ENCODE measurements around the gene PGC.
A peak's percentile ranks its signal among the peaks of the same experiment; 100 is the strongest.

The PGC gene

GRCh38 chr6:41730531-41731436 lies 16.4 kb downstream of the PGC start:
- DNase-seq (ENCODE audit: low read depth), result no peak

DNA sequence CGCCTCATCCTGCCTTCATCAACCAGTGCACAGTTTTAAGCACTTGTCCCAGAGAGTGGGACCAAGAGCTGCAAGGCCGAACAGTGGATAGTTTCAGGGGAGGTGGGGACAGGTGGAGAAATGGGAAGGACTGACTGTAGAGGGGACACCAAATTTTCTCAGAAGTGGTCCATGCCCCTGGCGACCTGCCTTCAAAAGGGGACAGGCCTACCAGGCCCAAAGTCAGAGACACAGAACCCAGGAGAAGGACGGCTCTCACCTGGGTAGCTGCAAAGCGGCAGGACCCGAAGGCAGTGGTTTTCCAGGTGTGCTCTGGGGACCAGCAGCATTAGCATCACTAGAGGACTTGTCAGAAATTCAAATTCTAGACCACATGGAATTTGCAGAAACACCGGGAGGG lies 17.6 kb downstream of the PGC start:
- DNase-seq (ENCODE audit: low read depth), result no peak

GRCh38 chr6:41728954-41729353 lies 18.2 kb downstream of the PGC start:
- no peak for DNase-seq (ENCODE audit: low read depth)

GRCh38 chr6:41728073-41728936 lies 18.9 kb downstream of the PGC start:
- no peak for DNase-seq (ENCODE audit: low read depth)

- no peak for DNase-seq (ENCODE audit: low read depth)
These were observed 19.5 kb downstream of the PGC start for GRCh38 chr6:41727705-41728072.

DNA sequence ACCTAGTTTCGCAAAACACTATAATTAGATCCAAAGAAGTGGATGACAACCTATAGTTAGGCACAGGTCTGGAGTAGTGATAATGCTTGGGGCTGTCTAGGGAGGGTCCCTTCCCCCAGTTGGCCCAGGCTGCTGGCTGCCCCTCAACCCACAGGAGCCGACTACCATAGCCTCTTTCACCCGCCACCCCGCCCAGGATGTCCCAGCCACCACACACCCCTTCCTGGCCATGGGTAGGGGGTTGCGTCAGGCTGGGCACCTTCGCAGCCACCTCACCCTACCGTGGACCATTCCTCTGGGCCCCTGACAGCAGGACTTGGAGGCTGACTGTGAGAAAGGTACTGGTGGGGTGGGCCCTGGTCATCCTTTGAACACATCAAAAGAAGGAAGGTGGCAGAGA lies 20.3 kb downstream of the PGC start:
- DNase-seq (ENCODE audit: low read depth), result no peak

DNA sequence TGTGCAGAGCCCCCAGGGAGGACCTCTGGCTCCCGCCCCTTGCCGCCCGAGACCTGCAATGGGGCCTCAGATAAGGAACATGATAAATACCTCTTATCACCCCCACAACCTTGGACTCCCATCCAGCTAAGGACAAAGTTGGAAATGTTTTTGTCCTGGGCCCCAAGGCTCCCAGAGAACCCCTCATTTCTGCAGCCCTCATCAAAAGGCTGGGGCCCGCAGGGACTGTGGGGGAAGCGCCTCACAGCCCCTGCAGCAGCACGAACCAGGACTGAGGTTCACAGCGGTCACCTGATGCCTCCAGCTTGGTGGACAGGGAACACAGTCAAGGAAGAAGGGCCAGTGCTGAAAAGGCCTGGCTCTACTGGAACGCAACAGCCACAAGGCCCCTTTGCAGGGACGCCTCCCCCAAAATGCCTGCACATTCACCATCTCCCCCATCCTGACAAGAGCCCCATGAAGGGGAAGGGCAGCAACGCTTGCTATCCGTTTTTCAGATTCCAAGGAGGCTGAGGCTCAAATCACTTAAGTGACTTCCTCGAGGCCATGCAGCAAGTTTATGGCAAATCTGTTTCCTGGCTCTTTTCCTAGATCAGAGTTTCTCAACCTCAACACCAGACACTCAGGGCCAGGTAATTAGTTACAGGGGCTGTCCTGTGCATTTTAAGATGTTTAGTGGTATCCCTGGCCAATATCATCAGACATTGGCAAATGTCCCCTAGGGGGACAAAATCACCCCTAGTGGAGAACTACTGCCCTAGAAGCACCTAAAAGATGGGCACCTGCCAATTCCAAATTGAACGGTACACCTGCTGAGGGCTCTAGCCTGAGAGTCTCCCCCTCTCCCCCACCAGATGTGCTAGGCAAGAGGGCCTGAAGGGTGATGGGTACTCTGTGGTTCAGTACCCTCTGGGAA lies 22.4 kb downstream of the PGC start:
- DNase-seq (ENCODE audit: low read depth), result no peak

DNA sequence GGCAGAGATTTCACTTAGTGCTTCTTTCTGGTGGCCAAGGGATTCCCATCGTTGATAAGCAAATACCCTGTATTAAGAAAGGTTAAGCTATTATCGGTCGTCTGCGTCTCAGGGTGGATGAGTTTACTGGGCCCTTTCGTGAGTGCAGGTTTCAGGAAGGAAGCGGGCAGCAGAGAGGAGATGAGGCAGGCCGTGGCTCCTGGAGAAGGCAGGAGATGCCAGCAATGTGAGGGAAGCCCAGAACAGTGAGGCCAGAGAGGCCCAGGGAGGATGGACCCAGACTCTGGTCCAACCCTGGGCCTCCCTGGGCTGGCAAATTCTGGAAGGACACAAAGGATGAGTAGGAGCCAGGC lies 23.0 kb downstream of the PGC start:
- DNase-seq (ENCODE audit: low read depth), result no peak

DNA sequence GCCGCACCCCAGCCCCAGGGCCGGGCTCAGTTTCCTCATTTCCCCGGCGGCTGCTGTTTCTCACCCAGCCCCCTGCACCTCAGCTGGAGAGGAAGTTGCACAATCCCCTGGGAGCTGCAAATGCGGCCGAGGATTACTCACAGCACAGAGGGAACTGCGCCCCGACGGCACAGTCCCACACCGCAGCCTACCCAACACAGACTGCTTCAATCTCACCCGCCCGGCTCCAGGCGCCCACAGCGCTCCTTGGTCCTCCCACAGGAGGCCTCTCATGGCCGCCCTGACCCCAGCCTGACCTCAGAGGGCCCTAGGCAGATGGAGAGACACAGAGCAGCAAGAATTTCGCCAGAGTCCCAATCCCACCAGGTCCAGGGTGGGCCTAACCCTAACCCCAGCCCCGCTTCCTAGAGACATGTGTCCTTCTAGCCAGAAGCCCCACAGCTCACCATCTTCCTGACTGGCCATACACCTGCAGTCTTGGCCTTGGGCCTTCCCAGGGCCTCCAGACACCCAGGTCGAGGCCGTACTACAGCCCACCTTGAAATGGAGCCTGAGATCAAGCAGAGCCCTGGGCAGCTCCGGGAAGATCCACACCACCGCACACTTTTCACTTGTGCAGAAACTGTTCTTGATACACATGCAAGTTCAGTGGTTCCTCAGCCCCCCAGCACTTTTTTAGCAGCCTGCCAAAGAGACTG lies 23.5 kb downstream of the PGC start:
- peak; percentile 51 for DNase-seq (ENCODE audit: low read depth)

DNA sequence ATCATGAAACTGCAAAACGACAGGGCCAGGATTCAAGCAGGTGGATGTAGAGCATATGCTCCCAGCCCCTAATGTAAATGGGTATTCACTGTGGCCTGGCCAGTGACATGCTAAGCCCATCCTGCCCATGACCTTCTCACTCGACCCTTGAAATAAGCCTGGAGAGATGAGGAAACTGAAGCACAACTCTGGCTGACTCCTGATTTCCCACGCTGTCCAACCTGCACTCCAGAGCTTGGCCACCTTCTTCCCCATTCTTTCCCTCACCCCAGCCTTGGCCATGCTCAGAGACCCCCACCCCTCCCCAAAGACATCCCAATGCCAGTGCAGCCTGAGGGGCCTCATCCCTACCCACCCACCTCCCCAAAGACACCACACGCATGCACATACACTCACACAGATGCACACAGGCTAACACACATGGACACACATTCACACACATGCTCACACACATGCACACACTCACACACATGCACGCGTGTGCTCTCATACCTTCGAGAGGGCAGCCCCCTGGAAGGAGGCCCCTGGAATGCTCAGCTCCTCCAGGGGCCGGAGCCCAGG lies 24.1 kb downstream of the PGC start:
- no peak for DNase-seq (ENCODE audit: low read depth)

DNA sequence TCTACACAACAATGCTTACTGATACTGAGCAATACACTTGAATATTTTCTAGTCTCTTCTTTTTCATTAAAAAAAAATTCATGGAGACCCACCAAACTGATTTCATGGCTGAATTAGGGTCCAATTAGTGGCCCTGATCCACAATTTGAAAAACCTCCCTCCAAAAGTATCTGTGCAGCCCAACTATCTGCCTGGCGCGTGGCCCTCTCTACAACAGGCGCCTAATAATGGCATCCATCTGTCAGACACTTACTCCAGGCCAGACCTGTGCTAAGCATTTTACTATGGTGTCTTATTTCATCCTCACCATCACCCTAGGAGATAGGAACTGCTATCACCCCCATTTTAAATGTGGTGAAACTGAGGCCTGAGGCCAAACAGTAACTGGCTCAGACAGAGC lies 25.8 kb downstream of the PGC start:
- DNase-seq (ENCODE audit: low read depth), result no peak

GRCh38 chr6:41720783-41721182 lies 26.4 kb downstream of the PGC start:
- DNase-seq (ENCODE audit: low read depth), result no peak

GRCh38 chr6:41720262-41720620 lies 27.0 kb downstream of the PGC start:
- DNase-seq (ENCODE audit: low read depth), result no peak

DNA sequence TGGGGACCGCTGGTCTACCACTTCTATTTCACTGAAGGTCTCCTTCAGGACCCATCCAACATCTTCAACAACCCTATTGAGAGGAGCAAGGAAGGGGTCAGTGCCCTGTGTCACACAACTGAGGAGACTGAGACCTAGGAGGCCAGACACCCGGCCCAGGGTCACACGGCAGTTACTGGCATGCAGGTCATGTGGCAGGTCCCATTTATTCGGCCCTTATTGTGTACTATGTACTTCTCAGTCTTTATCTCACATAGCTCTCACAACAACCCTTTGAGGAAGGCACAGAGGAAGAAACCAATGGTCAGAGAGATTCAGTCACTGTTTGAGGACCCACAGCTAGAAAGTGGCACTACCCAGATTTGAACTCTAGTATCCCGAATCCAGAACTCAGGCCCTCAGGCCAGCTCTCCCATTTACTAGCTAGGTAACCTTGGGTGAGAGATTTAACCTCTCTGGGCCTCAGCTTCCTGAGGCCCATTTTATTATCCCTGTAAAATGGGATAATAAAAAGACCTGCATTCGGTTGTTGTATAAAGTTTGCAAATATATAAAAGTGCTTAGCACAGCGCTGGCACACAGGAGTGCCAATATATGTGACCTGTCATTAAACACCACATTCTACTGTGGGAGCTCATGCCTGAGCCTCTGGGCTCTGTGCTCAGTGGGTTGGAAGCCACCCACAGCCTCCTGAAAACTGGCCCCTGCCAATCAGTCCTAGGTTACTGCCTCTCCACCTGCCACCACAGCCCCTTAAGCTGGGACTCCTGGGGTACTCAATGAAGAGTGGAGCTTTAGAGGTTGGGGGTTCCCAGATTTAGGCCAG lies 27.5 kb downstream of the PGC start:
- no peak for DNase-seq (ENCODE audit: low read depth)

- no peak for DNase-seq (ENCODE audit: low read depth)
These were observed 28.4 kb downstream of the PGC start for GRCh38 chr6:41718828-41719227.

- no peak for DNase-seq (ENCODE audit: low read depth)
These were observed 29.8 kb downstream of the PGC start for GRCh38 chr6:41717392-41717736.

DNA sequence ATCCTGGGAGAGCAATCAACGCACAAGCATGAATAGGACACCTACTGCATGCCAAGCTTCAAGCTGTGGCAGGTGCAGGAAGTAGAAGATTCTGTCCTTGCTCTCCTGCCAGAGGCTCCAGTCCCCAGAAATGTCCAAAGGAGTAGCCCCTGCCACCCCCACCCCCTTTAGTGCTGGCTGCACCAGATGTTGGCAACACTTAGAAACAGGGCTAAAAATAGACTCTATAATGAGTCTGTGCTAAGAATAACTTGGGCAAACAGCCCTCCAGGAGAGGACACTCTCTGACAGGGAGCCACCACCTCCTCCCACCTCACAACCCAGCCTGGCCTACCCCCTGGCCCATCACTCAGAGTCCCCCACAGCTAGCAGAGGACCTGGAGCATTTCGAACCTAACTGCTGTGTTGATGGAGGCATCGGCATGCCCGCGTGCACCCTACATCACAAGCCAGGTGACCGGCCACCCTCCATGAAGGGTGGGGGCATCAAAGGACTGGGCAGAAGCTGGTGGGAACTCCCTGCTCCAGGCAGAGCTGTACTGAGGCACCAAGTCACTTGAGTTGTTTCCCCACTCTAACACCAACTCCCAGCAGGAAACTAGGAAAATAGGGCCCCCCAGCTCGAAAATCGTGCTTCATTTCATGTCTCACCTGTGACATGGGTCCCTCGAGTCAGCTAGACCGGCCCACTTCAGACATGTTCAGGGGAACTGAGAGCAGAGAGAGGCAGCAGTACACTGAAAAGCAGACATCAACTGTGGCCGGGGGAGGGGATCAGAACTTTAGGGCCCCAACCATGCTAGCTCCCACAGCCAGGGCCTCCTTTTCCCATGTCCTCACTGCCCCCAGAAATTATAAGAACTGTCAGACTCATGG lies 30.4 kb downstream of the PGC start:
- no peak for DNase-seq (ENCODE audit: low read depth)

DNA sequence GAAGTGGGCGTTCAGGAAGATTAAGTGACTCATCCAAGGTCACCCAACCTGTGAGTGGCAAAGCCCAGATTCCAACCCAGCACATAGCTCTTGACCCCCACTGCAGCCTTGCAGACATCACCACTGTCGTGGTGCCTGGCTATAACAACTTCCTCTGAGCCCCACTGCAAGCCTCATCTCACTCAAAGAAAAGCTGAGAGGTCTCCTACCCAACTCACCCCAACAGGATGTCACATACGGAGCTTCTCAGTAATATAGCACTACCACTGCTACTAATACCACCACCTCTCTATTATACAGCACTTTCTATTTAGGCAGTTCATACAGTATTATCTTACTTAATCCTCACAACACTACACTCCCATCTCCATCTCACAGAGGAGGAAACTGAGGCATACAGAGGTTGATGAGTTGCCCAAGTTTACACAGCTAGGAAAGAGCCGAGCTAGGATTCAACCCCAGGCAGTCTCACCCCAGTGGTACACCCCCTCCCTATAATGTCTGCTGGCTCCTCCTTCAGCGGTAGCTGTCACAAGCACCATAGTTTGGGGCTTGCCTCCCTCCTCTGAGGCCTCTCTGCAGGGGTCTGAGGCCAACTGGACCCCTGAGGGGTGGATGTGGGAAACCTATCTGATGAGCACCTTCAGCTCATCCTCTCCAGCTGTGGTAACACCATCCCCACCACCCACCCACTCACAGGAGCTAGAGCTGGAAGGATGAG lies 31.2 kb downstream of the PGC start:
- no peak for DNase-seq (ENCODE audit: low read depth)

Data from fibroblast of the conjunctiva (primary cell).